Osteoblast (primary cell): ENCODE results near the gene ST3GAL3. TPM values are rescaled to one million over a fixed set of nuclear protein-coding genes. Genes with fewer than 3 reads are reported as not detected.

Experiments used
- DNase-seq: peaks from one replicate; pipeline ENCODE4 v3.0.0; 2011; ENCODE audit warnings: low spot score, mixed read lengths; ENCODE audit not compliant: insufficient read length; ENCODE audit errors: missing footprints
- H2AFZ ChIP-seq: 2 replicates; pipeline ENCODE4 v1.6.0; 2011; ENCODE audit warnings: mild to moderate bottlenecking, low read length
- H3K27ac ChIP-seq: 2 replicates; pipeline ENCODE4 v1.5.1; 2011; ENCODE audit warnings: mild to moderate bottlenecking, low read depth, low read length, moderate library complexity
- H3K27me3 ChIP-seq: 2 replicates; pipeline ENCODE4 v1.6.0; 2012; ENCODE audit warnings: mild to moderate bottlenecking, control low read depth, inconsistent platforms, low read length, moderate library complexity; ENCODE audit not compliant: insufficient read depth
- H3K36me3 ChIP-seq: 2 replicates; pipeline ENCODE4 v1.5.1; 2011; ENCODE audit warnings: mild to moderate bottlenecking, low read length, control low read depth, moderate library complexity; ENCODE audit not compliant: insufficient read depth
- H3K4me1 ChIP-seq: 2 replicates; pipeline ENCODE4 v1.5.1; 2011; ENCODE audit warnings: mild to moderate bottlenecking, low read length, control low read depth, moderate library complexity; ENCODE audit not compliant: insufficient read depth
- H3K4me2 ChIP-seq: 2 replicates; pipeline ENCODE4 v1.6.0; 2011; ENCODE audit warnings: mild to moderate bottlenecking, low read length; ENCODE audit not compliant: insufficient read depth
- H3K4me3 ChIP-seq: fragments of 200-600 bp; sonication (generic); 3 replicates; pipeline ENCODE4 v1.5.1; 2012; ENCODE audit warnings: mild to moderate bottlenecking, low read length, inconsistent platforms; ENCODE audit not compliant: insufficient read depth
- H3K79me2 ChIP-seq: 2 replicates; pipeline ENCODE4 v1.6.0; 2012; ENCODE audit warnings: mild to moderate bottlenecking, low read length, control low read depth, inconsistent platforms; ENCODE audit not compliant: insufficient read depth
- H3K9me3 ChIP-seq: 2 replicates; pipeline ENCODE4 v1.5.1; 2011; ENCODE audit warnings: low read depth, low read length, control low read depth
- H4K20me1 ChIP-seq: 2 replicates; pipeline ENCODE4 v1.6.0; 2012; ENCODE audit warnings: mild to moderate bottlenecking, low read length, control low read depth; ENCODE audit not compliant: insufficient read depth
- CTCF ChIP-seq: IDR thresholded peaks from 2 replicates; pipeline ENCODE4 v1.5.1; 2011; ENCODE audit warnings: mild to moderate bottlenecking, low read depth, low read length, moderate library complexity; ENCODE audit errors: extremely low read depth
- total RNA-seq: library from RNA; depleted of rRNA; stranded (reverse); fragments of >200 nt; gene quantifications from 2 replicates; pipeline ENCODE4 v1.2.3, GENCODE V29; 2012

ST3GAL3 gene
- total RNA-seq, 1 donor, result 18.5 TPM

DNA sequence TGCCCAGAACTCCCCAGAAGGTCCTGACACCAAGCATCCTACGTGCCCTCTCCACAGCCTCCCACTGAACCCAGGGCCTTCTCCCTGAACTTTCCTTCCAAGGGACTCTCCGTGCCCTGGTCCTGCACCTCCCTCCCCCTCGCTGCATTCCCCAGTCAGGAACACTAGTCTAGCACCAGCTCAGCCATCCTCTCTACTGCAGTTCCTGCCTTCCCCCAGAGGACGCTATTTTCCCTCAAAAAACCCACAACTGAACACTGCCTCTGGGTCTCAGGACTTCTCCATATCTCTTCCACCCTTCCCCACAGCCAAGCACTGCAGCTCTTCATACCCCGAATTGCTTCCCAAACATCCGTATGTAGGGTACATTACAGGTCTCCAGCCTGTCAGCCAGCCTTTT is 213.7 kb downstream of the ST3GAL3 start:
- Histone ChIP-seq H3K27me3 (no peaks in the 10 kb centered on the region), H3K4me1 (peaks cover 21% of the 10 kb centered on the region), H3K4me3 (no peak overlapping the region), H3K79me2 (no peaks in the 10 kb centered on the region), H3K27ac (peak overlapping the region; percentile 73), H3K36me3 (peaks cover 7% of the 10 kb centered on the region), H3K4me2 (no peak overlapping the region), H3K9me3 (no peaks in the 10 kb centered on the region), H2AFZ (peak overlapping the region; percentile 20), H4K20me1 (no peaks in the 10 kb centered on the region)
- DNase-seq, result no peak
- TF ChIP-seq CTCF, result no peak

GRCh38 chr1:43924516-43924915 is 217.2 kb downstream of the ST3GAL3 start:
- Histone ChIP-seq H3K4me3 (no peak overlapping the region), H3K79me2 (no peaks in the 10 kb centered on the region), H2AFZ (no peak overlapping the region), H3K36me3 (peaks cover 8% of the 10 kb centered on the region), H3K4me2 (no peak overlapping the region), H4K20me1 (no peaks in the 10 kb centered on the region), H3K27me3 (no peaks in the 10 kb centered on the region), H3K4me1 (peaks cover 21% of the 10 kb centered on the region), H3K27ac (no peak overlapping the region), H3K9me3 (no peaks in the 10 kb centered on the region)
- no peak for TF ChIP-seq CTCF
- no peak for DNase-seq

- Histone ChIP-seq H4K20me1 (no peaks in the 10 kb centered on the region), H3K4me2 (no peak overlapping the region), H3K27me3 (no peaks in the 10 kb centered on the region), H3K9me3 (peaks cover 3% of the 10 kb centered on the region), H3K79me2 (no peaks in the 10 kb centered on the region), H2AFZ (no peak overlapping the region), H3K27ac (no peak overlapping the region), H3K36me3 (peaks cover 18% of the 10 kb centered on the region), H3K4me1 (peaks cover 21% of the 10 kb centered on the region), H3K4me3 (no peak overlapping the region)
- no peak for DNase-seq
- TF ChIP-seq CTCF, result no peak
Measured at GRCh38 chr1:43925846-43926245, 218.5 kb downstream of the ST3GAL3 start.

DNA sequence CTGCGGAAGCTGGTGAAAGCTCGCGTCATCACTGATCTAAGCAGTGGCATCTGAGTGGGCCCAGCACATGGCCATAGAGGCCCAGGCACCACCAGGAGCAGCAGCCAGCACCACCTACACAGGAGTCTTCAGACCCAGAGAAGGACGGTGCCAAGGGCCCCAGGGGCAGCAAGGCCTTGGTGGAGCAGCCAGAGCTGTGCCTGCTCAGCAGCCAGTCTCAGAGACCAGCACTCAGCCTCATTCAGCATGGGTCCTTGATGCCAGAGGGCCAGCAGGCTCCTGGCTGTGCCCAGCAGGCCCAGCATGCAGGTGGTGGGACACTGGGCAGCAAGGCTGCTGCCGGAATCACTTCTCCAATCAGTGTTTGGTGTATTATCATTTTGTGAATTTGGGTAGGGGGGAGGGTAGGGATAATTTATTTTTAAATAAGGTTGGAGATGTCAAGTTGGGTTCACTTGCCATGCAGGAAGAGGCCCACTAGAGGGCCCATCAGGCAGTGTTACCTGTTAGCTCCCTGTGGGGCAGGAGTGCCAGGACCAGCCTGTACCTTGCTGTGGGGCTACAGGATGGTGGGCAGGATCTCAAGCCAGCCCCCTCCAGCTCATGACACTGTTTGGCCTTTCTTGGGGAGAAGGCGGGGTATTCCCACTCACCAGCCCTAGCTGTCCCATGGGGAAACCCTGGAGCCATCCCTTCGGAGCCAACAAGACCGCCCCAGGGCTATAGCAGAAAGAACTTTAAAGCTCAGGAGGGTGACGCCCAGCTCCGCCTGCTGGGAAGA is 223.0 kb downstream of the ST3GAL3 start:
- no peaks in the 10 kb centered on the region for H3K27me3 ChIP-seq
- peaks cover 20% of the 10 kb centered on the region for H3K4me1 ChIP-seq
- no peaks in the 10 kb centered on the region for H3K79me2 ChIP-seq
- peak overlapping the region; percentile 37 for H3K27ac ChIP-seq
- no peak overlapping the region for H3K4me3 ChIP-seq
- H2AFZ ChIP-seq, result no peak overlapping the region
- peaks cover 3% of the 10 kb centered on the region for H3K9me3 ChIP-seq
- TF ChIP-seq CTCF, result peak; percentile 27
- peaks cover 8% of the 10 kb centered on the region for H4K20me1 ChIP-seq
- H3K4me2 ChIP-seq, result no peak overlapping the region
- H3K36me3 ChIP-seq, result peaks cover 18% of the 10 kb centered on the region
- DNase-seq, result peak; percentile 76
